Stomach (tissue), 4 donors: ENCODE results near the gene MTMR3.

Source experiments
- POLR2A ChIP-seq, 4 donors: fragments of 450-650 bp; IDR thresholded peaks; one replicate each; pipeline ENCODE4 v1.6.1; 2016; ENCODE audit warnings: antibody characterized with exemption in 4 of 4, control low read depth in 2 of 4, mild to moderate bottlenecking in 1 of 4, moderate library complexity in 1 of 4
- POLR2AphosphoS5 ChIP-seq, 3 donors: sonication (generic); formaldehyde crosslinking; IDR thresholded peaks; one replicate each; pipeline ENCODE4 v1.6.1; 2016; ENCODE audit warnings: antibody characterized with exemption in 3 of 3
- TF ChIP-seq, protein P1 (sequence below), 7 experiments: fragments of 450-650 bp in 4 of 7; fragments of 200-600 bp in 3 of 7; sonication (generic) in 3 of 7; IDR thresholded peaks; one replicate each; pipeline ENCODE4 v1.5.1; 2016 to 2019; ENCODE audit warnings: antibody characterized with exemption in 7 of 7, control low read depth in 2 of 7, mild to moderate bottlenecking in 1 of 7

DNA sequence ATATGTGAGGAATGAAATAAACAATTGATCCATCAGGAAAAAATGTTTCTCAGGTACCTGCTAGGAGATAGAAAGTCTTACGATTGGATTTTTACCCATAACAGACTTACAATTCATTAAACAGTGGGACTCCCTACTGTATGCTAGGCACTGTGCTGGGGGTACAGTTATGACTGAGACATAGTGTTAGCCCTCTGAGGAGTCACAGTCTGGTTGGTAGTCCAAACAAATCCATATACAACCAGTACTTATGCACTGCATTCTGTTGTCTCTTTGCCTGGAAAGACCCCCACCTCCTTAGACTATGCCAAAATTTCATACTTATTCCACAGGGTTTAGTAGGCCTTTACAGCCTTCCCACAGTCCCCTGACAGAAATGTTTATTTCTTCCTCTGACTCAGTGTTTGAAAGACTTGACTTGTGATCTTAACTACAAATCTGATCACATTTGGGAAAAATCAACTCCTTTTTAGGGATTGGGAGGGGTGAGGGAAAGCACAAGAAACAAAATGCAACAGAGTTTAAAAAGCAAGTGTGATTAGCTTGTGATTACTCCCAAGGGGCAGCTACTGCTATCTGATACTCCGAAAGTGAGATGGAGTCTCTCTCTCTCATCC is 127.9 kb downstream of the MTMR3 start:
- TF ChIP-seq, protein P1, sequence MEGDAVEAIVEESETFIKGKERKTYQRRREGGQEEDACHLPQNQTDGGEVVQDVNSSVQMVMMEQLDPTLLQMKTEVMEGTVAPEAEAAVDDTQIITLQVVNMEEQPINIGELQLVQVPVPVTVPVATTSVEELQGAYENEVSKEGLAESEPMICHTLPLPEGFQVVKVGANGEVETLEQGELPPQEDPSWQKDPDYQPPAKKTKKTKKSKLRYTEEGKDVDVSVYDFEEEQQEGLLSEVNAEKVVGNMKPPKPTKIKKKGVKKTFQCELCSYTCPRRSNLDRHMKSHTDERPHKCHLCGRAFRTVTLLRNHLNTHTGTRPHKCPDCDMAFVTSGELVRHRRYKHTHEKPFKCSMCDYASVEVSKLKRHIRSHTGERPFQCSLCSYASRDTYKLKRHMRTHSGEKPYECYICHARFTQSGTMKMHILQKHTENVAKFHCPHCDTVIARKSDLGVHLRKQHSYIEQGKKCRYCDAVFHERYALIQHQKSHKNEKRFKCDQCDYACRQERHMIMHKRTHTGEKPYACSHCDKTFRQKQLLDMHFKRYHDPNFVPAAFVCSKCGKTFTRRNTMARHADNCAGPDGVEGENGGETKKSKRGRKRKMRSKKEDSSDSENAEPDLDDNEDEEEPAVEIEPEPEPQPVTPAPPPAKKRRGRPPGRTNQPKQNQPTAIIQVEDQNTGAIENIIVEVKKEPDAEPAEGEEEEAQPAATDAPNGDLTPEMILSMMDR (IDR thresholded peaks at IDR 0.05), result no peak
- no peak for TF ChIP-seq POLR2A (IDR thresholded peaks at IDR 0.05)
- TF ChIP-seq POLR2AphosphoS5 (IDR thresholded peaks at IDR 0.05), result no peak
